ENCODE results near the gene NPAS3. TPM values are rescaled to one million over a fixed set of nuclear protein-coding genes. Genes with fewer than 3 reads are reported as not detected.

NPAS3 gene
- total RNA-seq, 4 donors from 2014 or later = 0.51 to 15.2 (median 6.6) TPM

DNA sequence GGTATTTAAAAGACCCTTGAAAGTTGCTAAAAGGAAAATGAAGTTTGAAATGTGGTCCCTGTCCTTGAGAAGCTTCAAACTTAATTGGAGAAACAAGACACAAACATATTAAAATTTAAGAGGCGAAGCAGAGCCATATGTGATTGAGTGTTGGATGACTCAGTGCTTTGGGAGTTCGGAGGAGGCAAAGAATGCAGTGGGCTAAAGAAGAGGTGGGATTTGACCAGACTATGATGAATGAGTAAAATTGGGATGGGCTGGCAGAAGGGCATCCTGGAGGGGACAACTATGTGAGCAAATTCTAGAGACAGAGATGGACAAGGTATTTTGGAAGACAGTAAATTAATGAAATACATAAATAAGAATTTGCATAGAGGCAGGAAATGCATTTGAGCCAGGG is 653.6 kb downstream of the NPAS3 start:
- DNase-seq = no peak
- Histone ChIP-seq H3K9me3 (no peaks in the 10 kb centered on the region), H3K4me3 (no peak overlapping the region), H3K27ac (no peak overlapping the region), H3K27me3 (no peaks in the 10 kb centered on the region), H3K4me1 (no peaks in the 10 kb centered on the region), H3K36me3 (no peaks in the 10 kb centered on the region)
- TF ChIP-seq POLR2A (IDR thresholded peaks at IDR 0.05) = no peak
- TF ChIP-seq CTCF (IDR thresholded peaks at IDR 0.05) = no peak
- intact Hi-C loops (cut with DNase I; ENCODE audit: low total_unique reads) = no loop called here

DNA sequence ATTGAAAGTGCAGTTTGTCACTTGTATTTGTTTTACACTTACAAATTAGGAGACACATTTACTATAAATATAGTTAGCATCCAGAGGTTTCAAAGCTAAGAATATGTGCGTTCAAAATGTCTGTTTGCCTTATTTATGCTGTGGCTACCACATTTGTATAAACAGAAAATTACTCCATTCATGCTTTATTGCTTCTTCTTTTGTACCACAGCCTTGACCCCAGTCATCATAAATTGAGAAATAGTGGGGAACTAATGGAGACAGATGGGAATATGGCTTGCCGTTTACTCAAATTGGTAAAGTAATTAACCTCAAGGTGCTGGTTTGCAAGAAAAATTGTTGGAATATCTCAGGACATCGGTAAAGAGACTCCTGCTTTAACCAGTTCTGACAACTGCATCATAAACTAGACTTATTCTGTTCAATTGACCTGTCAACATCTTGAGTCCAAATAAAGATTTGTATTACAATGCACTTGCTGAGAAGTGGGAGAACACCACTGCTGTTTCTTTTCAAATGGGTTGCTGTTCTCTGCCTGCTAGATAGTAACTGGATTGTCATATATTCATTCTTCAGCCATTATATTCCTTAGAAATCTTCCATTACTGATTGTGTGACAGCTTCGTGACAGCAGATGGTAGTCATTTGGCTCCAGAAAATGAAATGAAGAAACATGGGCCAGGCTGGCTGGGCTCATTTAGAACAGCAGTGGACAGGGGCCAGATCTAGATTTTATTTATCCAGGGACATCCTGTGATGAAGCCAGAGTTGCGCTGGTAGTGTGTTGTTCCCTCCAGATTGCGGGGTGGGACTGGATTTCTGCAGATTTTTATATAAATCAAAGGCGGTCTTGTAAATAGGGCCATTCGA is 657.8 kb downstream of the NPAS3 start:
- no peaks in the 10 kb centered on the region for H3K4me1 ChIP-seq
- H3K9me3 ChIP-seq = no peaks in the 10 kb centered on the region
- H3K4me3 ChIP-seq = no peak overlapping the region
- no peaks in the 10 kb centered on the region for H3K27me3 ChIP-seq
- intact Hi-C loops (cut with DNase I; ENCODE audit: low total_unique reads) = no loop called here
- no peak for TF ChIP-seq CTCF (IDR thresholded peaks at IDR 0.05)
- TF ChIP-seq POLR2A (IDR thresholded peaks at IDR 0.05) = no peak
- no peak for DNase-seq
- H3K27ac ChIP-seq = no peak overlapping the region
- no peaks in the 10 kb centered on the region for H3K36me3 ChIP-seq

GRCh38 chr14:33598582-33598981 is 659.9 kb downstream of the NPAS3 start:
- TF ChIP-seq POLR2A (IDR thresholded peaks at IDR 0.05) (no peak), CTCF (IDR thresholded peaks at IDR 0.05) (no peak)
- Histone ChIP-seq H3K9me3 (no peaks in the 10 kb centered on the region), H3K4me3 (no peak overlapping the region), H3K36me3 (no peaks in the 10 kb centered on the region), H3K27me3 (no peaks in the 10 kb centered on the region), H3K4me1 (no peaks in the 10 kb centered on the region), H3K27ac (no peak overlapping the region)
- no peak for DNase-seq
- intact Hi-C loops (cut with DNase I; ENCODE audit: low total_unique reads) = no loop called here

DNA sequence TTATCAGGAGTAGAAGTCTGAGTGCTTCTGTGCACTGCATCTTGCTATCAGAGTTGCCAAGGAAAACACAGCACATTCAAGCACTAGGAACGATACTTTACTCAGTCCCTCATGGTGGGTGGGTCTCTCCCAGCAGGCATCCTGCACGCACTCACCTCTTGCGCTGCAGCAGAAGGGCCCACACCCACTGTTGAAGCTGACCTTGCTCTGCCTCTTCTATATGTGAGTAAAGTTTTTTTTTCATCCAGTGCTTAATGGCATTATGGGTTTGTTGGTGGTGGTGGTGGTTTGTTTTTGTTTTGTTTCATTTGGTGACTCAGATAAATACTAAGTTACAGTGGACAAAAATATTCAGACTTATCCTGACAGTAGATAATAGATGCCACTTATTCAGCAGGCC is 663.7 kb downstream of the NPAS3 start:
- Histone ChIP-seq H3K4me3 (no peak overlapping the region), H3K36me3 (no peaks in the 10 kb centered on the region), H3K9me3 (no peaks in the 10 kb centered on the region), H3K27me3 (no peaks in the 10 kb centered on the region), H3K27ac (no peak overlapping the region), H3K4me1 (no peaks in the 10 kb centered on the region)
- TF ChIP-seq POLR2A (IDR thresholded peaks at IDR 0.05) (no peak), CTCF (IDR thresholded peaks at IDR 0.05) (no peak)
- DNase-seq = no peak
- intact Hi-C loops (cut with DNase I; ENCODE audit: low total_unique reads) = no loop called here

DNA sequence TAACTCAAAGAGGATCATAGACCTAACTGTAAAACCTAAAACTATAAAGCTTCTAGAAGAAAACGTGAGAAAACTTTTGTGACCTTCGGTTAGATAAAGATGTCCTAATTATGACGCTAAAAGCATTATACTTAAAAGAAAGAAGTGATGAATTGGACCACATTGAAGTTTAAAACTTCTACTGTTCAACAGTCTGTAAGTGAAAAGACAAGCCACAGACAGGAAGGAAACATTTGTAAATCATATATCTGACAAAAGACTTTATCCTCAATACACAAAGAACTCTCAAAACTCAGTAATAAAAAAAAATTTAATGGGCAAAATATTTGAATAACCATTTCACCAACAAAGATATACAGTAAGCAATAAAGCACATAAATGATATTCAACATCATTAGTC is 667.9 kb downstream of the NPAS3 start:
- no peak overlapping the region for H3K4me3 ChIP-seq
- DNase-seq = no peak
- H3K4me1 ChIP-seq = no peaks in the 10 kb centered on the region
- no peak overlapping the region for H3K27ac ChIP-seq
- TF ChIP-seq CTCF (IDR thresholded peaks at IDR 0.05) (no peak), POLR2A (IDR thresholded peaks at IDR 0.05) (no peak)
- intact Hi-C loops (cut with DNase I; ENCODE audit: low total_unique reads) = no loop called here
- H3K9me3 ChIP-seq = no peaks in the 10 kb centered on the region
- no peaks in the 10 kb centered on the region for H3K36me3 ChIP-seq
- H3K27me3 ChIP-seq = no peaks in the 10 kb centered on the region

All from uterus (tissue), 4 donors.